Stimulated activated CD8-positive, alpha-beta memory T cell treated with anti-CD3 and anti-CD28 coated beads, Interleukin-7, amount 100 ng/mL, for 1 hour (primary cell): ENCODE measurements around the gene TENT5C.
A peak's percentile ranks its signal among the peaks of the same experiment; 100 is the strongest.

Experiments
- DNase-seq, 2 donors: peaks; one replicate each; pipeline ENCODE4 v3.0.0-alpha.2; 2020; ENCODE audit warnings: low read depth in 2 of 2

TENT5C gene

GRCh38 chr1:117613249-117613968 is 7.6 kb downstream of the TENT5C start:
- no peak for DNase-seq

GRCh38 chr1:117613969-117614729 is 8.3 kb downstream of the TENT5C start:
- no peak for DNase-seq

- DNase-seq, result peak in 1 of 2 donors; percentile 13
These were observed 9.6 kb downstream of the TENT5C start for GRCh38 chr1:117615474-117615873.

- no peak for DNase-seq
These were observed 10.5 kb downstream of the TENT5C start for GRCh38 chr1:117616356-117616755.

- no peak for DNase-seq
These were observed 11.1 kb downstream of the TENT5C start for GRCh38 chr1:117616967-117617366.

- no peak for DNase-seq
These were observed 12.7 kb downstream of the TENT5C start for GRCh38 chr1:117618450-117619122.

- DNase-seq, result no peak
These were observed 14.6 kb downstream of the TENT5C start for GRCh38 chr1:117620440-117620839.

- DNase-seq, result no peak
These were observed 15.5 kb downstream of the TENT5C start for GRCh38 chr1:117621316-117621715.

- DNase-seq, result no peak
These were observed 16.9 kb downstream of the TENT5C start for GRCh38 chr1:117622726-117623125.

DNA sequence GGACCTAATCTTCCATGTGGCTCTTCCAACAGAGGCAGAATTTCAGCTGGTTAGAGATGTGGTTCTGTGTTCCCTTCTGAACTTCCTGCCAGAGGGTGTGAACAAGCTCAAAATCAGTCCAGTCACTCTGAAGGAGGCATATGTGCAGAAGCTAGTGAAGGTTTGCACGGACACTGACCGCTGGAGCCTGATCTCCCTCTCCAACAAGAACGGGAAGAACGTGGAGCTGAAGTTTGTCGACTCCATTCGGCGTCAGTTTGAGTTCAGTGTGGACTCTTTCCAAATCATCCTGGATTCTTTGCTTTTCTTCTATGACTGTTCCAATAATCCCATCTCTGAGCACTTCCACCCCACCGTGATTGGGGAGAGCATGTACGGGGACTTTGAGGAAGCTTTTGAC is 17.3 kb downstream of the TENT5C start:
- DNase-seq, result no peak

DNA sequence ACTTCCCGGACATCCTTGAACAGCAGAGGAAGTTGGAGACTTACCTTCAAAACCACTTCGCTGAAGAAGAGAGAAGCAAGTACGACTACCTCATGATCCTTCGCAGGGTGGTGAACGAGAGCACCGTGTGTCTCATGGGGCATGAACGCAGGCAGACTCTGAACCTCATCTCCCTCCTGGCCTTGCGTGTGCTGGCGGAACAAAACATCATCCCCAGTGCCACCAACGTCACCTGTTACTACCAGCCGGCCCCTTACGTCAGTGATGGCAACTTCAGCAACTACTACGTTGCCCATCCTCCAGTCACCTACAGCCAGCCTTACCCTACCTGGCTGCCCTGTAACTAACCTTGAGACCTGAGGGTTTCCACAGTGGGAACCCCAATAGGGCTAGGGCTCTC is 17.9 kb downstream of the TENT5C start:
- DNase-seq, result no peak

DNA sequence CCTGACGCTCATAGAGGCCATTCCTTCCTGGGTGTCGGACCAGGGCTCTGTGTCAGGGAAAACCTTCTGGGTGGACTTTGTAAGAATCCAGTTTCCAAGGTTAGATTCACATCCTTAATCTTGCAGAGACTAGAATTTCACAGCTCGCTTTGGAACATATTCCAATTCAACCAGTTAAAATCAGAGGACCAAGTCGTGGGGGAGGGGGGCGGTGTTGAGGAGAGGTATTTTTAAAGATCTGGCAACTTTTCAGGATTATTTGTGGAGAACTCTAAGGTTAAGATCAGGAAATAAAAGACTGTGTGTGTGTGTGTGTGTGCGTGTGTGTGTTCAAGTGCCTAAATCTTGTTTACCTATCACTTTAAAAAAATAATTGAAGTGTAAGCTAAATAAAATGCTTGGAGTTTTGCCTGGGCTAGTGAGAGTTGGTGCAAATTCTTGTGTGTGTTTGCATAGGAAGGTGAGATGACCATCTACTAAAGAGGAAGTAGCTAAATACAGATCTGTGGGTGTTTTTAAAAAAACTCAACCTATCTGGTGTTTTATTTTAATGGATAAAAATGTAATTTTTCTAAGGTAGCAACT is 21.8 kb downstream of the TENT5C start:
- DNase-seq, result no peak

GRCh38 chr1:117628343-117628742 is 22.5 kb downstream of the TENT5C start:
- no peak for DNase-seq

DNA sequence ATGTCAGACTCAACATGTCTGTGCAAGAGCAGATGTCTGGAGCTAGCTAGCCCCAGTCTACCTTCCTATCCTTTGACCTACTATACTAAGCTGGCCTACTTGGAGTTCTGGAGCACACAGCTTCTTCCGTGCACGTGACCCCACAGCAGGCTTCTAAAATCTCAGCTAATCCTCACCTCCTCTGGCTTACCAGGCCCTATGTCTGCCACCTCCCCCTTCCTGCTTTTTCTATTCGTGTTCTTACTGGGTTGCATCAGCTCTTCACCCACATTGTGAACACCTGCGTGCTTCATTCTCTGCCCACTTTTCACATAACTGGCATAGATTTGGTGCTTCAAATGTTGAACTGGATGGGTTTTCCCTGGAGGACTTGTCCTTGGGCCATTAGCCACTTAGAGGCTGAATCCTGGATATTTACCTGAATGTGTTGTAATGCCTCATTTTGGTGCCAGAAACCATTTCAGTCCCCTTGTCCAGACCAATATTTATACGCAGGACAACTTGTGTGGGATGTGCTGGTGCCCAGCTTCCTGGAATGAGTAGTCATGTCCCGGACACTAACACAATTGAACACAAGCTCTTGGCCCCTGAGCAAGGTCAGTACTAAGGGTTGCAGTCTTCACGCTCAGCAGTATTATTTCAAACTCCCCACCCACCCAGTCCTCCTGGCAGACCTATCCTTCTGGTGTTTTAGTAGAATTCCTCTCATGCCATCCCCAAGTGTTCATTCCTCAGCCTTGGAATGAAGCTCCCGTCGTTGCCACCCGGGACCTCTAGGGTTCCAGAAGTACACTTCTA is 24.0 kb downstream of the TENT5C start:
- DNase-seq, result no peak

DNA sequence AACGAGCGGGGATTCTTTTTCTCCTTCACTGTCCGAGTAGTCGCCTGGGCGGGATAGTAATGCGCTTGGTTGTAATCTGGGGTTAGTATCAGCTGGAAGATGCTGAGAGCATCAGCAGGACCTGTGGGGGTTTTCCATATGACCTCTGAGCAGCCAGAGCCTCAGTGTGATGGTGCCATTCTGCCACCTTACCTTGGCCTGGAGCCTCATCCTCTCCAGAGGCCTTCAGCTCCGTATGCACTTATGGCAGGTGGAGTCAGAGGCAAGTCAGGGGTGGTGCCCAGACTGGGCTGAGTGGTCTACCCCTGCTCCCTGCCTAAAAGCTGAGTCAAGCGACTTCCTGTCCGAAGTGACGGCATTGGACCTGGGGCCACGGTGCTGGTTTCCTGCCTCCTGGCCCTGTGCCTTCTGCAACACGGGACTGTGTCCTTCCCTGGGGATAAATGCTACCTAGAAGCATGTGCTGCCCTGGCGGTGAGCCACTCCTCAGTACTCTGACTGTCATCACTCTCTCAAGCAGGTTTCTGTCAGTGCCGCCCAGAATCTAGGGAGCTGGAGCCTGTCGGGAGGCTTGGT is 24.7 kb downstream of the TENT5C start:
- no peak for DNase-seq

GRCh38 chr1:117631359-117632160 is 25.7 kb downstream of the TENT5C start:
- no peak for DNase-seq

DNA sequence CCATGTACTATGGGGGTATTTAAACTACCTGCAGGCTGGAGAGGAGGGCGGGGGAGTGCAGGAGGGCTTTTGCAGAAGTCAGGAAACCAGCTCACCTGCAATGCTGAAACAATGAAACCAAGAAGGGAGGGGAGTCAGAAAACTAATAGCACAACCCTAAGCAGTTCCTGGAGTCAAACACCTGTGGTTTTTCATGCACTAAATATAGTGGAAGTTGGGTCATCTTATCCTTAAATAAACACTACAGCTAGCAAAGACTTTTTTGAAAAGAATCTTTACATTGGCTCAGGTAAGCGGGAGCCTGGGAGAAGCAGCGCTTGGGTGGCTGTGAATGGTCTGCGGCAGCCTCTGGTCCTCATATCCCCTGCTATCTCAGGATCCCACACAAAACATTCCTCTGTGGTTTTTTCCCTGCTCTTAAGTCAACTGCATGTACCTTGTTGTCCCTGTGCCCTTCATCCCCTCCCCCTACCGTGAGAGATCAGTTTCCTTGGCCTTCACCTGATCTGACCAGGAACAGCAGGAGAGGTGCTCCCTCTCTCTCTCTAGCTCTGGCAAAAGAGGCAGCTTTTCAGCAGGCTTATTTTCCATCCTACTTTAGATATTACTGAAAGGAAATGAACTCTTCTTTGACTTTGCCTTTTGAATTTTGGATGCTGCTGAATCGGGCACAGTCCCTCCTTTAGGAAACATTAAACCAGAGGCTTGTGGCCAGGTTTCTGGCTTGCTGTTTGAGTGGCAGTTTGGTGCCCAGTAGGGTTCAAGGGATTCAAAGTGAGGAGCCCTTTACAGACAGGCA is 26.6 kb downstream of the TENT5C start:
- no peak for DNase-seq

- no peak for DNase-seq
These were observed 27.2 kb downstream of the TENT5C start for GRCh38 chr1:117633068-117633345.

DNA sequence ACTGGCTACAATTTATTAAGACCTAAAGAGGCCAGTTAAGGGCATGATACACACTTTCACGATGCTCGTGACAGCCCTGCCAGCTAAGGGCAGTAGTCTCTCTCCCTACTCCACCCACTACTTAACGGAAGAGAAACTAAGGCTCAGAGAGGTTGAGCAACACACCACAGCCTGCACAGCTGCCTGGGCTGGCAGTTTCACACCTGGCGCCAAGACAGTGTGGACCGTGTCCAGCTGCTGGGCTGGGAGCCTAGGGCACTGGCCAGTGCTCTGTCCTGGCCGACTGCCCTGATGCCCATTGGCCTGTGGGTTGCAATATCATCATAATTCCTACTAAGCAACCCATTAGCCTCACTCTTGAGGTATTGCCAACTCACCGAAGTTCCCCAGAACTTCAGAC is 27.6 kb downstream of the TENT5C start:
- DNase-seq, result no peak

- DNase-seq, result no peak
These were observed 28.1 kb downstream of the TENT5C start for GRCh38 chr1:117633936-117634335.
